ENCODE measurements around the gene CASP3. TPM values are rescaled to one million over a fixed set of nuclear protein-coding genes. Genes with fewer than 3 reads are reported as not detected.
"Not testable (repeated sequence)": the region's sequence is repeated elsewhere in the genome, so short reads cannot be mapped to it uniquely, and the experiment has no call there.

The CASP3 gene
- total RNA-seq, 1 experiment from 2014 or later = 37.9 TPM

DNA sequence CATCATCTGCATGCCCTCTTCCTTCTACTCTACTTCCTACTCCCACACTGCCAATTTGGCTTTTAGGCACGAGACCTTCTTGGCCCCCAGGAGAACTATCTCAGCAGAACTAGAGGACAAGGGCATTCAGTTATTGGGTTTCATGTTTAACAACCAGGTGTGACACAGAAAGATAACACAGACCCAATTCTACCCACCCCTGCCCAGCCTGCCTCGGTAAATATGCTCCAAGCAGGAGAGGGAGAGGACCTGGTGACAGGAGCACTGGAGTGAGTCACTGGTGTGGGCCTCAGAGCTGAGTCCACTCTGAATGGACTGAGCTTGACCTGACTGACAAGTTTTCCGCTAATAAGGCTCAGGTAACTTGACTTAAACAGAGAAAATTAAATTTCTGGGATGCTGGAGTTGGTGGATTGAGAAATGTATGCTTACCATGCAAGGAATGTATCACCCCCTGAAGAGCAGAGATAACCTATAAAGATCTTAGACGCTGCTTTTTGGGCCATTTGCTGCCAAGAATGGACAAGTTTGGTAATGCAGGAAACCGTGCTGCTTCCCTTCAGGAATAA lies 52.5 kb downstream of the CASP3 start:
- DNase-seq (ENCODE audit: low read depth) = peak; percentile 20

DNA sequence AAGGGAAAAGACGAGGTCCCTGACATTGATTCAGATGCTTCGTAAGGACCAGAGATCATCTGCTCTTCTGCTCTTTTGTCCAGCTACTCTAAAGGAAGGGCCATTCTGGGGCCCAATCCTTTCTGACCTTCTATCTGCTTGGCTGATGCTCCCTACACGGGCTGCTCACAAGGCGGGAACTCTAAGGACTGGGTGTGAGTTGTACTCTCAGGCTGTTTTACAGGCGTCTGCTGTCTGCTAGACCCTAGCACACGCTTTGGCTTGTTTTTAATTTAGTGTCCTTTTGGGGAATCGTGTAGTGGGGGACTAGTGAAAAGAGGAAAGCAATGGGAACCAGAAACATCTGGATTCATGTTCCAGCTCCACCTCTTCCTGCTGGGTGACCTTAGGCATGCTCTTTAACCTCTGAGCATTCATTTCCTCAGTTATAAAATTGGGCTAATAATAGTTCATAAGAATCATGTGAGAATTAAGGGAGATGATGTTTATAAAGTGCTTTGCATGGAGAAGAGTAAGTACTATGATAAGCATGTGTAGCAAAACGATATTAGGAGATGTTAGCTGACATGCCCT lies 53.1 kb downstream of the CASP3 start:
- DNase-seq (ENCODE audit: low read depth) = no peak

DNA sequence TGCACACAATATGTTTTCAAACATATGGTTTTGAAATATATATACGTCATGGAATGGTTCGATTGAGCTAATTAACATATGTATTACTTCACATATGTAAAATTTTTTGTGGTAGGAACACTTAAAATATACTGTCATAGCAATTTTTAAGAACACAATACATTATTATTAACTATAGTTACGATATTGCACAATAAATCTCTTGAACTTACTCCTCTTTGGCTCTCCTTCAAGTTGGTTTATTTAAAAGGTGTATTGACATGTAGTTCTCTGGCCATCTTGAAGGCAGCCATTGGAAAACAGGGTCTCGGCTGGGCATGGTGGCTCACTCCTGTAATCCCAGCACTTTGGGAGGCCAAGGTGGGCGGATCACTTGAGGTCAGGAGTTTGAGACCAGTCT lies 53.8 kb downstream of the CASP3 start:
- DNase-seq (ENCODE audit: low read depth) = no peak

DNA sequence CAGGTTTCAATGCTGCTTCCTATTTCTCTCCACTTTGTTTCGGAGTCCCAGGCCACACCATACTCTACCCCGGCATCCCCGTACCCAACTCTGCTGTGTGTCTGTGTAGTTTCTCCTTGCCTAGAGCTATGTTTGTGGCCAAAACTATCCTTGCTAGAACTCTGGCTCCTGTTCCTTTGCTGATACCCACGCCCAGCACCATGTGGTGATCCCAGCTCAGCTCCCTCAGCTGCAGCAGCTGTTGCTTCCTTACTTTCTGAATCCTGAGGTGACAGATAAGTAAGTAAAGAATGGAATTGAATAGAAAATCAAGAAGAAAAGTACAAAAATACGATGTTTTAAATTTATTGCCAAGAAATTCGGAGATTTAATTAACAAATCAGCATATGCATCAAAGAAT lies 55.8 kb downstream of the CASP3 start:
- DNase-seq (ENCODE audit: low read depth) = no peak

DNA sequence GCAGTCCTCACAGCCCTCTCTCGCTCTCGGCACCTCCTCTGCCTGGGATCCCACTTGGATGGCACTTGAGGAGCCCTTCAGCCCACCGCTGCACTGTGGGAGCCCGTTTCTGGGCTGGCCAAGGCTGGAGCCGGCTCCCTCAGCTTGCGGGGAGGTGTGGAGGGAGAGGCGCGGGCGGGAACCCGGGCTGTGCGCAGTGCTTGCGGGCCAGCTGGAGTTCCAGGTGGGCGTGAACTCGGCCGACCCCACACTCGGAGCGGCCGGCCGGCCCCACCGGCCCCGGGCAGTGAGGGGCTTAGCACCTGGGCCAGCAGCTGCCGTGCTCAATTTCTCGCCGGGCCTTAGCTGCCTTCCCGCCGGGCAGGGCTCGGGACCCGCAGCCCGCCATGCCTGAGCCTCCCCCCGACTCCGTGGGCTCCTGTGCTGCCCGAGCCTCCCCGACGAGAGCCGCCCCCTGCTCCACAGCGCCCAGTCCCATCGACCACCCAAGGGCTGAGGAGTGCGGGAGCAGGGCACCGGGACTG lies 57.4 kb downstream of the CASP3 start:
- not testable (repeated sequence) for DNase-seq (ENCODE audit: low read depth)

DNA sequence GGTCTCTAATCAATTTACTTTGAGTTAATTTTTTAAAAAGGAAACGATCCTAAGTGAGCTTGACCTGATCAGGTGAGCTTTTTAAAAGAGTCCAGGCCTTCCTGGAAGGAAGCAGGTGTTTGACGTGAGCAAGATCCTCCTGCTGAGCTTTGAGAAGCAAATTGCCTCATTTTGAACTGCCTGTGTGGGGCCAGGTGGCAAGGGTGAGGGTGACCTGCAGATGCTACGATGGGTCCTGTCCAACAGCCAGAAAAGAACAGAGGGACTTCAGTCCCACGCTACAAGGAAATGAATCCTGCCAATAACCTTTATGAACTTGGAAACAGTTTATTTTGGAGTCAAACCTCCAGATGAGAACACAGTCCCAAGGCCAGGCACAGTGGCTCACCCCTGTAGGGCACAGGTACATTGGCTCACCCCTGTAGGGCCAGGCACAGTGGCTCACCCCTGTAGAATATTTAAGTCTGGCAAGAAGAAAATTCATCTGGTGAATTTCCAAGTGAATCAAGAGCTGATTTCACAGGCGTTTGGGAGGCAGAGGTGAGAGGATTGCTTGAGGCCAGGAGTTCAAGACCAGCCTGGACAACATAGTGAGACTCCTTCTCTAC lies 58.1 kb downstream of the CASP3 start:
- no peak for DNase-seq (ENCODE audit: low read depth)

DNA sequence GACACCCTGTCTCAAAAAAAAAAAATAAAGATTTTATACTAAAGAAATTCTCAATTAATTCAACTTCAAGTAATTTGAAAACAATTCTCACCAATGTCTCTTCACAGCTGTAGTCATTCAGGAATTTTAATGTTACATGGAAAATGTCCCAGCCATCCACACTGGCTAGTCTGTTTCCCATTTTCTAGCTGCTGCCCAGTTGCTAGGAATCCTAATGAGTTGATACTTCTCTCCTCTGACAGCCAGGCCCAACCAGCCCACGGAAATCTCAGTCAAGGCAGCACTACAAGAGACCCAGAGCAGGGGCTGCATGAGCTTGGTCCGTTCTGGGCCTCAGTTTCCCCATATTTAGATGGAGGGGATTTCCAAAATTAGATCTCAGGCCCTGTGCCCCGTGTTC lies 59.1 kb downstream of the CASP3 start:
- no peak for DNase-seq (ENCODE audit: low read depth)

DNA sequence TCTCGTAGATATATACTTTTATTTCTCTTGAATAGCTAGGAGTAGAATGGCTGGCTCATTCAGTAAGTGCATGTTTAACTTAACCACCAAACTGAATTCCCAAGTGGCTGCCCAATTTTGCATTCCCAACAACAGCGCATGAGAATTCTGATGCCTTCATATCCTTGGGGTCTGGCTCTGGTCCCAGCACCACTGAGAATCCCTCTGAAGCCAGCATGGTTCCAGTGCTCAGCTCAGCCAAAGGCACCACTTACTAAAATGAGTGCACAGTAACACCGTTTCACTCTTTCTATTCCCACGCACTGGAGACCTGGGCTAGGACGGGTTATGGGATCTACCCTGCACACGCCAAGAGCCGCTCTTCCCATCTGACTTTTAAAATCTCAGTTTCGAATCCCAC lies 60.4 kb downstream of the CASP3 start:
- DNase-seq (ENCODE audit: low read depth) = peak; percentile 5

DNA sequence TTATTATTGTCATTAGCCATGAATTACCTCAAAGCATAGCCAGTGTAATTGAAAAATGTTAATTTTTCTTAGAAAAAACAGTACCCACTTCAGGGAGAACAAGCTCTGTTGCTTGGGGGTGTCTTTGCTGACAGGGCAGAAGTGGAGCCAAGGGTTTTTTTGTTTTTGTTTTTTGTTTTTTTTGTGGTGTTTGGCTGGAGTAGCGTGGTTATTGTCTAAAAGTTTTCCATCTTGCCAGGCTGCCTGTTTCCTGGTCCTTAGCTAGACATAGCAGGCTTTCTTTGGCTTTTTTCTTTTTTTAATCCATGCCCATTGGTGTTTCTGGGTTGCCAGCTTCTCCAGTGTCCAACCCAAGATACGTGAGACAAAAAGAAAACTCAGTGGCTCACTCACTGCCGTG lies 61.5 kb downstream of the CASP3 start:
- no peak for DNase-seq (ENCODE audit: low read depth)

DNA sequence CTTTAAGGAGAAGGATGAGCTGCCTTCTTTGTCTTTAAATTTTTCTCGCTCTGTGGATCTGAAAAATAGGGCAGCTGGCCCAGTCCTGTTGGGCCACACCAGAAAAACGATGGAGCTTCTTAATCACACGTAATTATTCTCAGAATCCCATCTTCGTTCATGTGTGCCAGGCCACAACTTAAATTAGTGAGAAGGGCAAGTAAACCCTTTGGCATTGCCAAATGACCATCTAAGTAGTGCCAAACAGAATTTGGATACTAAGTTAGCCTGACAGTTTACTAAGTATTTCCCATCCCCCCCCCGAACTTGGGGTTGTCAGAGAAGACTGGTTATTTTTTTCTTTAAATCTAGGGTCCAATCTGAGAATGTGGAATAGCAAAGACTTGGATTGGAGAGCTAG lies 62.0 kb downstream of the CASP3 start:
- DNase-seq (ENCODE audit: low read depth) = no peak

DNA sequence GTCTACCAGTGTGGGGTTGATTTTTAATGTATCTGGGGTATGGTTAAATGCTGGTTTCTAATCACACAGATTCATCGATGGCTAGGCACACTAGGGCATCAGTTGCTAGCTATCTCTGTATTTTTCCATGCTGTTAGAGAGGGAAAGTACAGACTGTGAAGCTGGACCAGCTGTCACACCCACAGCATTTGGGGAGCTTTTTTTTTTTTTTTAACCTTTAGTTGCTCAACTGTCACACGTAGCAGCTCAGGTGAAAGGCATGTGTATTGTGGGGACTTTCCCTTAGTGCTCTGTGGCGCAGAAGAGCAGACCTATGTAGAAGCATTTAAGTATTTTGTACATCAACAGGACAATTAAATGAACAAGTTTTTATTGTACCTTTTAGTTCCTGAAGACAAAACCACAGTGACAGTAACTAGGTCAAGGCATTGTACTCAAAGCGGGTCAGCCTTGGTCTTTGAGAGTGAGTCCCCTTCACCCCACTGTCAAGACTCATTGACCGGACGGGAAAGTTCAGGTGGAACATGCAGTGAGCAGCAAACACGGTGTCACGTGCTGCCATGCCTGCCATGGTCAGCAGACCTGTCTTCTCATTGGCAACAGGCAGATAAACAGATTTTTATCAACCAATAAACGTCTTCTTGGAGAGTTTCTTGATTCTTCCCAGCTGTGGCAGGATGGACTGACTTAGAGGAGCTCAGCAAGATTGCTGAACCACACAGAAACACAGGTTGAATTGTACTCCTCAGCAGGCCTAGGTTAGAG lies 65.3 kb downstream of the CASP3 start:
- no peak for DNase-seq (ENCODE audit: low read depth)

Other genes starting within 250 kb of the CASP3 start
- 40.1 and 40.6 TPM in 2 replicates for gene IRF2, start 174.9 kb downstream of the CASP3 start, total RNA-seq (2014; rRNA removed; shearing (Covaris generic))
- gene PRIMPOL, start 291 bp upstream of the CASP3 start, total RNA-seq (2014; rRNA removed; shearing (Covaris generic)) = 16.3 and 20.2 TPM in 2 replicates
- gene CENPU, start 84.6 kb upstream of the CASP3 start, total RNA-seq (2014; rRNA removed; shearing (Covaris generic)) = 64.1 and 83.3 TPM in 2 replicates
- 7.5 and 11.1 TPM in 2 replicates for gene ACSL1, start 176.5 kb upstream of the CASP3 start, total RNA-seq (2014; rRNA removed; shearing (Covaris generic))